Esophagus muscularis mucosa (tissue), 4 donors: ENCODE measurements around the gene CD74. TPM values are rescaled to one million over a fixed set of nuclear protein-coding genes. Genes with fewer than 3 reads are reported as not detected.
A peak's percentile ranks its signal among the peaks of the same experiment; 100 is the strongest.

ENCODE experiments used
- DNase-seq: peaks from one replicate; pipeline ENCODE4 v3.0.0-alpha.2; 2017; ENCODE audit errors: extremely low spot score
- H3K27ac ChIP-seq, 4 donors: fragments of 200-600 bp; sonication (generic); replicated peaks in 1 of 4; 1 replicate in 3 of 4; 2 replicates in 1 of 4; pipeline ENCODE4 v1.5.1; 2016 to 2019; ENCODE audit warnings: mild to moderate bottlenecking in 1 of 4
- H3K27me3 ChIP-seq, 4 donors: fragments of 200-600 bp; sonication (generic); one replicate each; pipeline versions ENCODE4 v1.5.1 to v1.6.0; 2016 to 2019
- H3K36me3 ChIP-seq, 4 donors: fragments of 200-600 bp; sonication (generic); one replicate each; pipeline ENCODE4 v1.5.1; 2016 to 2019
- H3K4me1 ChIP-seq, 4 donors: fragments of 200-600 bp; sonication (generic); one replicate each; pipeline ENCODE4 v1.5.1; 2016 to 2019
- H3K4me3 ChIP-seq, 4 donors: fragments of 200-600 bp; sonication (generic); 1 replicate in 2 of 4; 2 replicates in 2 of 4; pipeline ENCODE4 v1.5.1; 2016 to 2019; ENCODE audit warnings: mild to moderate bottlenecking in 4 of 4, moderate library complexity in 1 of 4
- H3K9me3 ChIP-seq, 4 donors: fragments of 200-600 bp; sonication (generic); 1 replicate in 3 of 4; 2 replicates in 1 of 4; pipeline ENCODE4 v1.5.1; 2016 to 2019
- EP300 ChIP-seq: sonication (generic); formaldehyde crosslinking; IDR thresholded peaks from one replicate; pipeline ENCODE4 v1.6.1; 2017; ENCODE audit warnings: antibody characterized with exemption
- POLR2A ChIP-seq: fragments of 450-650 bp; IDR thresholded peaks from one replicate; pipeline ENCODE4 v1.6.1; 2017; ENCODE audit warnings: antibody characterized with exemption, moderate library complexity, mild to moderate bottlenecking, low read depth
- POLR2AphosphoS5 ChIP-seq, 2 donors: sonication (generic); formaldehyde crosslinking; IDR thresholded peaks; one replicate each; pipeline ENCODE4 v1.6.1; 2017; ENCODE audit warnings: antibody characterized with exemption in 2 of 2
- WGBS: methylation state at CpG from one replicate; pipeline ENCODE4 v1.1.5; 2018; 5-methylcytosine and 5-hydroxymethylcytosine counted together
- intact Hi-C: fragments of 100-400 bp; cut with DNase I; formaldehyde crosslinking; loops from one replicate; pipeline ENCODE4 v1.15.1; 2023
- total RNA-seq, 4 donors: library from RNA; depleted of rRNA; stranded (reverse); fragments of >200 nt; gene quantifications; one replicate each; pipeline versions ENCODE4 v1.1.0 to v1.2.1, GENCODE V29; 2016
- TF ChIP-seq, protein P1 (sequence below), 3 experiments: fragments of 200-600 bp in 2 of 3; fragments of 450-650 bp in 1 of 3; sonication (generic) in 2 of 3; IDR thresholded peaks; one replicate each; pipeline ENCODE4 v1.5.1; 2017 to 2019; ENCODE audit warnings: antibody characterized with exemption in 3 of 3, mild to moderate bottlenecking in 2 of 3, moderate library complexity in 1 of 3

Gene CD74
- total RNA-seq, 4 donors from 2014 or later, result 270 to 595 (median 555) TPM

DNA sequence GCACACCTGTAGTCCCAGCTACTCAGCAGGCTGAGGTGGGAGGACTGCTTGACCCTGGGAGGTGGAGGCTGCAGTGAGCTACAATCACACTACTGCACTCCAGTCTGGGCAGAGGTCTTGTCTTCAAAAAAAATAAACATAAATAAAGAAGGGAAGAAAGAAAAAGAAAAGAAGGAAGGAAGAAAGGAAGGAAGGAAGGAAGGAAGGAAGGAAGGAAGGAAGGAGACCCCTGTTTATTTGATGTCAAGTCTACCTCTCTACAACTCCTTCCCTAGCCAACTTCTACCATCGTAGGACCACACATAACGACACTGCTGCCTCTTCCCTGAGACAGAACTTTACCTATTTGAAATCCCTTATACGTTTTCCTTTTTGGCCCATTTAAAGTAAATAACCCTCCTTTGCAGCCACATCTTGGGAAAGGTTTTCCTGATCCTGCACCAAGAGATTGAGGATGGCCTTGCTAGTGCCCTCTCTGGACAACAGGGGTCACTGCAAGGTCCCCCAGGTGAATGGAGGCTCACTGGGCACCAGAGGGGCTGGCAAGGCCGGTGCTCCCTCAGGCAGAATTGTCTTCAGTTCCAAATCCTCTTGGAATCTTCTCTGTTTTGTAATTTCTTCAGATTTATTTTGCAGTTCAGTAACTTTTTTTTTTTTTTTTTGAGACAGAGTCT lies 26.3 kb upstream of the CD74 start:
- intact Hi-C loops, result loop anchor here (5.0 kb wide), 1 partner anchor 277 kb away; no protein-coding TSS in a partner anchor
- WGBS, result 55% methylated on average over 4 of the region's 4 CpGs
- peaks cover 7 to 21% (median 14%) of the 10 kb centered on the region in 4 donors for H3K36me3 ChIP-seq
- H3K4me3 ChIP-seq, result no peak overlapping the region
- H3K27me3 ChIP-seq, result no peaks in the 10 kb centered on the region
- DNase-seq, result no peak
- no peak overlapping the region for H3K27ac ChIP-seq
- H3K4me1 ChIP-seq, result peaks cover 12 to 27% (median 20%) of the 10 kb centered on the region in 4 donors
- no peaks in the 10 kb centered on the region for H3K9me3 ChIP-seq
- TF ChIP-seq, protein P1, sequence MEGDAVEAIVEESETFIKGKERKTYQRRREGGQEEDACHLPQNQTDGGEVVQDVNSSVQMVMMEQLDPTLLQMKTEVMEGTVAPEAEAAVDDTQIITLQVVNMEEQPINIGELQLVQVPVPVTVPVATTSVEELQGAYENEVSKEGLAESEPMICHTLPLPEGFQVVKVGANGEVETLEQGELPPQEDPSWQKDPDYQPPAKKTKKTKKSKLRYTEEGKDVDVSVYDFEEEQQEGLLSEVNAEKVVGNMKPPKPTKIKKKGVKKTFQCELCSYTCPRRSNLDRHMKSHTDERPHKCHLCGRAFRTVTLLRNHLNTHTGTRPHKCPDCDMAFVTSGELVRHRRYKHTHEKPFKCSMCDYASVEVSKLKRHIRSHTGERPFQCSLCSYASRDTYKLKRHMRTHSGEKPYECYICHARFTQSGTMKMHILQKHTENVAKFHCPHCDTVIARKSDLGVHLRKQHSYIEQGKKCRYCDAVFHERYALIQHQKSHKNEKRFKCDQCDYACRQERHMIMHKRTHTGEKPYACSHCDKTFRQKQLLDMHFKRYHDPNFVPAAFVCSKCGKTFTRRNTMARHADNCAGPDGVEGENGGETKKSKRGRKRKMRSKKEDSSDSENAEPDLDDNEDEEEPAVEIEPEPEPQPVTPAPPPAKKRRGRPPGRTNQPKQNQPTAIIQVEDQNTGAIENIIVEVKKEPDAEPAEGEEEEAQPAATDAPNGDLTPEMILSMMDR (IDR thresholded peaks at IDR 0.05), result peak; percentile 28 to 57 (median 38)
- no peak for TF ChIP-seq POLR2AphosphoS5 (IDR thresholded peaks at IDR 0.05)

DNA sequence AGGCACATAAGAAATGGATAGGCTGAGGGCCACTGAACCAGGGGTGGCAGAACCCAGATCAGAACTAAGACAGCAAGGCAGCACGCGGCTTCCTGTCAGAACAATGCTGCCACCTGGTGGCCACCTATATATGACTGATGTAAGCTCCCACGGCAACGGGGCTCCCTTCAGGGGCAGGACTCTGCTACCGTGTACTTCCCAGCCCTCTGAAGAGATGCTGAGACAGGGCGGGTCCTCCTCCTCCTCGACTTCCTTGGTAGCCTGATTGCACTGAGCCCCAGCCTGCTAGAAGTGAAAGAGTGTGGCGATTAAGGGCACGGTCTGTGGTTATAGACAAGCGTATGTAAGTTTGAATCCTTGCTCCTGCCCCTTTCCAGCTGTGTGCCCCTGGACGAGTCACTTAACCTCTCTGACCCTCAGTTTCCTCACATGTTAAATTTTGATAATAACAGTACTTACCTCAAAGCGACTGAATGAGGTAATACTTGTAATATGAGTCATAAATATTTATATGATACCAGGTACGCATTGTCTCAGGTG lies 23.5 kb upstream of the CD74 start:
- H3K36me3 ChIP-seq, result peaks cover 0 to 7% (median 0%) of the 10 kb centered on the region in 4 donors
- H3K9me3 ChIP-seq, result no peaks in the 10 kb centered on the region
- no peak overlapping the region for H3K27ac ChIP-seq
- TF ChIP-seq POLR2A (no peak), POLR2AphosphoS5 (IDR thresholded peaks at IDR 0.05) (peak in 1 of 2 donors; percentile 50), EP300 (no peak)
- TF ChIP-seq, protein P1 (IDR thresholded peaks at IDR 0.05), result peak; percentile 80 to 88 (median 82)
- H3K4me3 ChIP-seq, result no peak overlapping the region
- H3K27me3 ChIP-seq, result no peaks in the 10 kb centered on the region
- intact Hi-C loops, result loop anchor here (5.0 kb wide), 1 partner anchor 274 kb away; no protein-coding TSS in a partner anchor
- 44% methylated on average over 3 of the region's 13 CpGs for WGBS
- peaks cover 2 to 8% (median 7%) of the 10 kb centered on the region in 4 donors for H3K4me1 ChIP-seq
- DNase-seq, result peak; percentile 98

DNA sequence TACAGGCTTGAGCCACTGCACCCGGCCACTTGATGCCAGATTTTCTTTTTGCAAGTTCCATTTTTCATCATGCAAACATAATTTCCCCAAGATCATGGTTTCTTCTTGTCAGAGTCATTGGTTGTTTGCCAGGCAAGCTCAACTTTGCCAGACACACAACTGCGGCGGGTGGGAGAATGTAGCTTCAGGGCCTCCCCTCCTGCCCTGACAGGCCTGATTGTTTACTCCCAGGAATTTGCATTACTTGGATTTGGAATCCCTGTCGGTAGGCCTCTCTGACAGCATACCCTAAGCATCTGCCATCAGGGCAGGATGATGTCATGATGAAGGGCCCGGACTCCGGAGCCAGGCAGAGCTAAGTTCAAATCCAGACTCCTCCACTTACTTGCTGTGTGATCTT lies 21.8 kb upstream of the CD74 start:
- Histone ChIP-seq H3K27ac (no peak overlapping the region), H3K4me1 (peaks cover 2 to 8% (median 7%) of the 10 kb centered on the region in 4 donors), H3K9me3 (no peaks in the 10 kb centered on the region), H3K27me3 (no peaks in the 10 kb centered on the region), H3K36me3 (no peaks in the 10 kb centered on the region), H3K4me3 (no peak overlapping the region)
- 24% methylated on average over 5 of the region's 6 CpGs for WGBS
- intact Hi-C loops, result no loop called here
- no peak for DNase-seq
- TF ChIP-seq, protein P1 (IDR thresholded peaks at IDR 0.05), result no peak
- TF ChIP-seq EP300, result no peak
- TF ChIP-seq POLR2A, result no peak
- no peak for TF ChIP-seq POLR2AphosphoS5 (IDR thresholded peaks at IDR 0.05)

DNA sequence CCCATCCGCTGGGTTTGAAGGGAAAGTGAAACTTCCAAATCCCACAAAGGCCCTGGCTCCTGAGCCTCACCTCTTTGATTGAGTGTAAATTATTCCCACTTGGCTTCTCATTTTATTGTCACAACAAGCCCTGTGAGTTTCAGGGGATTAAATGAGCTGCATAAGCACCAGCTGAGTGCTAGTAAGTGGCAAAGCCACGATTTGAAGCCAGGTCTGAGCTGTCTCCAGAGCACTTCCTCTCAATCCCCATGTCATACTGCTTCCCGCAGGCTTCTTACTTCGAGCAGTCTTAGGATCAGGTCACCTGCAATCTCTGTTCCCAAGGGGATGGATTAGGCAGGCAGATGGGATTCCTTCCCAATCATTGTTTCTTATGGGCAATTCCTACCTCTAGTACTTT lies 18.9 kb upstream of the CD74 start:
- H3K4me3 ChIP-seq, result no peak overlapping the region
- intact Hi-C loops, result no loop called here
- no peaks in the 10 kb centered on the region for H3K9me3 ChIP-seq
- DNase-seq, result no peak
- H3K4me1 ChIP-seq, result peaks cover 11 to 18% (median 14%) of the 10 kb centered on the region in 4 donors
- no peaks in the 10 kb centered on the region for H3K36me3 ChIP-seq
- peak overlapping the region in 1 of 4 donors; percentile 18 for H3K27ac ChIP-seq
- TF ChIP-seq, protein P1 (IDR thresholded peaks at IDR 0.05), result no peak
- no peak for TF ChIP-seq POLR2AphosphoS5 (IDR thresholded peaks at IDR 0.05)
- no peak for TF ChIP-seq EP300
- TF ChIP-seq POLR2A, result no peak
- H3K27me3 ChIP-seq, result no peaks in the 10 kb centered on the region
- 70% methylated on average over 4 of the region's 4 CpGs for WGBS
